GM21723 (cell line): ENCODE data around the gene HMX1.

Source experiments
- ATAC-seq: cut with Tn5 transposase; IDR thresholded peaks from one replicate; pipeline ENCODE4 v1.9.1; 2021; ENCODE audit warnings: mild to moderate bottlenecking, moderate library complexity; ENCODE audit not compliant: unreplicated experiment

Gene HMX1

DNA sequence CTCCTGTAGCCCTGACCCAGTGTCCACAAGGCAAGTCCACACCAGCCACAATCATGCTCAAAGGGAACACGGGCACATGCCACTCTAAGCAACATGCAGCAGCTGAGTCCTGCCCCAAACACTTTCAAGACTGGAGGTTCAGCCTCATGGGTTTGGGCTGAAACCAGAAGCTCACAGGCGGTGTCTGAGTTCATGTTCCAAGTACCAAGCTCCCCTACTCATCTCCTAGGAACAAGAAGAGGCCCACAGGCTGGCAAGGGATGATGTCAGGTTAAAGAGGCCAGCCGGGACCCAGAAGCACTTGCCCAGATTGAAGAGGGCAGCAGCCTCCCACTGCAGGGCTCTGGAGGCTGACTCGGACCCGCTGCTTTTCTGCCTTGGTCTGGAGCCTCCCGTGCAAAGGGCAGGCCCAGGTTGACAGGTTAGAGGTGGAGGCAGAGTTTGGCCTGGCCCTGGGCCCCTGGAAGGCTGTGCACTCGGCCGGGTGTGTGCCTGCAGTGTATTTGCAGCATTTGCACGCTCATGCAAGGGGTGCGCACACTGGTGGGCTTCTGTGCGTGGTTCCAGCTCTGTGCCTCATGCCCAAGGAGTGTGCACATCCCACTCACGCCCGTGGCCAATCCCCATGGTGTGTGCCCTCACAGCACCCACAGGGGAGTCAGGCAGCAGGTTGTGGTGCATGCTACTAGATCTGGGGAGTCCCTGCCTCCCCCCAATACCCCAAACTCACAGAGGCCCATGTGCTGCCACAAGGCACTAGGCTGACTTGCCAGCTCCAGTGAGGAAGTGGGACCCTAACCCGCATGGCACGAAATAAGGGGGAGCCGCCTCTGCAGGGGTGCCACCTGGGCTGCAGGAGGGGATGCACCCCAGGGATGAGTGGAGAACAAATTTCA is 2.4 kb downstream of the HMX1 start:
- no peak for ATAC-seq

DNA sequence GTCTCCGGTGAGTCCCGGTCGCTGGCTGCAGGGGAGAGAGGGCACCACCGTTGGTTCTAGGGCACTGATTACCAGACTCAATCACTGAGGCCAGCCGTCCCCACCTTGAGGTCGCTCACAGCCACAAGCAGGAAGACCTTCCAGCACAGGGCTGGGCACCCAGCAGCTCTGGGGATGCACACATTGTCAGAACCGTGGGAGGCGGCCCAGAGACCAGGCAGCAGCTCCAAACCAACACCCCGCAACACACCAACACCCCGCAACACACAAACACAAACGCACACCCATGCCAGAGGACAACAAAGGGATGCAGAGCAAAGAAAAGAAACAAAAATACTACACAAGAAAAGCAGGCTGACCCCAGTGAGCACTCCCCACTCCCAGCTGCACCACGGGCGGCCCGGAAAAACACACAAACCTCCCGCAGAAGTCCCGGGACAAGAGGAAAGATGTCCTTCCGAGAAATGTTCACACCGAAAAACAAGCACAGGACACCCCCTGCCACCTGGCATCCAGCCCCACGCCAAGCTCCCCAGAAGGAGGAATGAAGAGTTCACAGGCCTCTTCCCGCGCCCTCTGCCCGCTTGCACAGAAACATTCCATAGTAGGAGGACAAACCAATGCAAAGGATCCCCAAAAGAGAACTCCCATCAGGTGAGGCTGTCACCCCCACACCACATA is 3.2 kb downstream of the HMX1 start:
- ATAC-seq = no peak

DNA sequence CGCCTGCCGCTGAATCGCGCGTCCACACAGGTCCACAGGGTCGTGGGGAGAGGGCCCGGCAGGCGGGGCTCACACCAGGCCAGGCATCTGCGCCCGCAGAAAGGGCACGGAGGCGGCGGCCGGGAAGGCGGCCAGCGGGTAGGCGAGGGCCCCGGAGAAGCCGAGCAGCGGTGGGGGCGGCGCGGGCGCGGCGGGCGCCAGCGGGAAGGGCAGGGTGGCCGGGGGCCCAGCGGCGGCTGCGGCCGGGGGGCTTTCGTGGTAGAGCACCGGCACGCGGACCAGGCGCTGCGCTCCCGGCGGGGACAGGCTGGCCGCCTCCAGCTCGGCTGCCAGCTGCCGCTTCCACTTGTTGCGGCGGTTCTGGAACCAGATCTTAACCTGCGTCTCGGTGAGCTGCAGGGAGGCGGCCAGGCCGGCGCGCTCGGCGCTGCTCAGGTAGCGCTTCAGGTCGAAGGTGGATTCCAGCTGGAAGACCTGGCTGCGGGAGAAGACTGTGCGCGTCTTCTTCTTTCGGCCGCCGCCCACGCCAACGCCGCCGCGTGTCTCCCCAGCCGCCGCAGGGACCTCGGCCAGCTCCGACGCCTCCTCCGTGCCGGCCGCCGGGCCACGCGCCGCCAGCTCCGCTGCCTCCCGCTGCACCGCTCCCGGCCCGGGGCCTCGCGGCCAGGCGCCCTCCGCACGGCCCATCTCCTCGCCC is 3.9 kb downstream of the HMX1 start:
- ATAC-seq = no peak

DNA sequence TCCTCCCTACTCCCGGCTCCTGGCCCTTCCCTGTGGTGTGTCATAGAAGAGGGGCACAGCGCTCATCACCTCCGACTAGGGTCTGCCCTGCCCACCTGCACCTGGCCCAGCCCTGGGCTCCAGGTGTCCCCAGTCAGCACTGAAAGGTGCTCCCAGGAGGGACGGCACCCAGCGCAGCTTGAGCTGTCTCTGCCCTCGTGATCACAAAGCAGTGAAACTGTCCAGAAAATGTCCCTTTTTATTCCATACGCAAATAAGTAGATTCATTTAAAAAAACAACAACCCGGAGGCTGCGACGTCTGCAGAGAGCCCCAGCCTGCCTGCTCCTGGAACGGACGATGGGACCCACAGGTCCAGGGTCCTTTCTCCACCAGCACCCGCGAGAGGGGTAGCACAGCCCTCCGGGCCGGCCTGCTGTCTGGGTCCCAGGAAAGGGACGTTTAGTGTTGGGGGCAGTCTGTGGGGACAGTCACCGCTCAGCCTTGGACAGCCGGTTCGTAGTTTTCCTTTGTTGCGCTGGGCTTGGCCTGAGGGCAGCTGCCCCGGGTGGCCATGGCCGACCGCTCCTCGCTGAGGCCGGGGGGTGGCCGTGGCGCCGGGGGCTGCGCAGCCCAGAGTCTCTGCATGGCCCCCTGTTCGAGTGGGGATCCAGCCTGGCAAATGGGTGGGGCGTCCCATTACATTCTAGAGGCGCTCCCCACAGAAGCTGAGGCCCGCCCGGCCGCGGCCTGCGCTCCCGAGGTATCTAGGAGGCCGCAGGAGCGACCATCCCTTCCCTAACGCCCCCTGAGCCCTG is 4.6 kb downstream of the HMX1 start:
- no peak for ATAC-seq

DNA sequence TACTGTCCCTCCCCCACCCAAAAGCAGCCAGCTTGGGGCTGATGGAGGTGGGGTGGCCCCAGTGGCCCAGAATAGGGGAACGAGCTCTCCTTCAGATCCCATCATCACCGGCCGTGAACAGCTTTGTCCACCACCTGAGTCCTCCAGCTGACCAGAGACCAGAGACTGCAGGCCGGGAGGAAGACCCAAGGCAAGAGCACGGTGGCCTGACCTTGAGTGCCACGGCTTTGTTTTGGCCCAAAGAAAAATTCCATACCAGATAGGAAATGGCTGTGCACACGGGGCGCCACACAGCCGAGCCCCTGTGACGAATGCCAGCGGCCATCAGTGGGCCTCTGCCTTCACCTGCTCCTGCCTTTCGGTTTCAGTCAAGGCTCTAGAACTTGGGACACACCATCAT is 5.2 kb downstream of the HMX1 start:
- ATAC-seq = no peak

DNA sequence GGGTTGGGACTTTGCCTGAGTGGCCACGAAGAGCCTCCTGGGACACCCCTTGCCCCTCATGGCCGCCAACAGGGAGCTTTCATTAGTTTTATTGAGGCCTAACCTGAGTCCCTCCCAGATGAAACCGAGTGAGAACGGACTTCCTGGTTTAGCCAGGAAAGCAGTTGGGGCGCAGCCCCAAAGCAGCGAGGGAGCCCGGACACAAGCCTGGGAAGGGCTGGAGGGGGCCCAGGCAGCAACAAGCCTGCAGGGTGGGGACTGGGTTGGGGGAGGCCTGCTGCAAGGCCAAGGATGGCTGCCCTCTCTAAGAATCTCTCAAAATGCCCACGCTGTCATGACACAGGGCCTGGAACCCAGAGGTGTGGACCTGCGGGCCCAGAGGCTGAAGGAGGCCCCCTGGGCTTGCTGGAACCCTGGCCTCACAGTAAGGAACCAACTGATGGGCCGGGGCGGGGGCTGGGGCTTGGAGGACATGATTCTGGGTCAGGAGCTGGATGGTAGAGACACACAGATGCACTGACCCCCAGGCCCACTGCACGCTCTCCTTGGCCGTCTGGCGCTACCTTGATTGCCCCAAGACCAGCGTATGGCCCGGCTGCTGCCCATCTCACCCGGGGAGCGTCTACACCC is 5.8 kb downstream of the HMX1 start:
- ATAC-seq = no peak

DNA sequence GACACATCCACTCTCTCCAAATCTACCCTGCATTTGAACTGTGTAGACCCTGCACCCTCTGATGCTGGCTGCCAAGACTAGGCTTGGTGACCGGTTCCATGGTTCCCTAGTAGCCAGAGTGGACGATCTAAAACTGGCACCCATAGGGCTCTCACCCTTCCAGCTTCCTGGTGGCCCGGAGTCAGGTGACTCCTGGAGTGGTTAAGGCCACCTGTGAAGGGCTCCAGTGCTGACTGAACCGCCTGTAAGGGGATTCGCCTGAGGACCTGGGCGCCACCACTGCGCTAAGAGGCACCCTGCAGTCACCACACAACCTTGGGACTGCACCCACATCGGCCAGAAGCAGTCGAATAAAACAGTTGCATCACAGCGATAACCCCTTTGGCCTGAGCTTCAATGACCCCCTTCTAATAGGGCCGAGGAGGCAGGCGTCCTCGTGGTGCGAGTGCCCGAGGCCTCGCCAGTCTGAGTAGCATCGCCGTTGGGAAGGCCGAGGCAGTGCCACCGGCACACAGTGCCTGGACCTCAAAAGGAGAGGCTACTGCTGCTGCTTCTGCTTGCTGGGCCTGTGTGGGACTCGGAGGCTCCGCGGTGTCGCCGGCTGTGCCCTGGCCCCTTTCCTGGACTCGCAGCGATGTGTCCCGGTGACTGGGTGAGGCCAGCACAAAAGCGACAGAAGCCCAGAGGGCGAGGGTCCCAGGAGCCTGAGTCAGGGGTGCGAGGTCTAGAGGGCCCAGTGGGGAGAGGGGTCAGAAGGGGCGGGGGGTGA is 6.5 kb downstream of the HMX1 start:
- ATAC-seq = no peak

DNA sequence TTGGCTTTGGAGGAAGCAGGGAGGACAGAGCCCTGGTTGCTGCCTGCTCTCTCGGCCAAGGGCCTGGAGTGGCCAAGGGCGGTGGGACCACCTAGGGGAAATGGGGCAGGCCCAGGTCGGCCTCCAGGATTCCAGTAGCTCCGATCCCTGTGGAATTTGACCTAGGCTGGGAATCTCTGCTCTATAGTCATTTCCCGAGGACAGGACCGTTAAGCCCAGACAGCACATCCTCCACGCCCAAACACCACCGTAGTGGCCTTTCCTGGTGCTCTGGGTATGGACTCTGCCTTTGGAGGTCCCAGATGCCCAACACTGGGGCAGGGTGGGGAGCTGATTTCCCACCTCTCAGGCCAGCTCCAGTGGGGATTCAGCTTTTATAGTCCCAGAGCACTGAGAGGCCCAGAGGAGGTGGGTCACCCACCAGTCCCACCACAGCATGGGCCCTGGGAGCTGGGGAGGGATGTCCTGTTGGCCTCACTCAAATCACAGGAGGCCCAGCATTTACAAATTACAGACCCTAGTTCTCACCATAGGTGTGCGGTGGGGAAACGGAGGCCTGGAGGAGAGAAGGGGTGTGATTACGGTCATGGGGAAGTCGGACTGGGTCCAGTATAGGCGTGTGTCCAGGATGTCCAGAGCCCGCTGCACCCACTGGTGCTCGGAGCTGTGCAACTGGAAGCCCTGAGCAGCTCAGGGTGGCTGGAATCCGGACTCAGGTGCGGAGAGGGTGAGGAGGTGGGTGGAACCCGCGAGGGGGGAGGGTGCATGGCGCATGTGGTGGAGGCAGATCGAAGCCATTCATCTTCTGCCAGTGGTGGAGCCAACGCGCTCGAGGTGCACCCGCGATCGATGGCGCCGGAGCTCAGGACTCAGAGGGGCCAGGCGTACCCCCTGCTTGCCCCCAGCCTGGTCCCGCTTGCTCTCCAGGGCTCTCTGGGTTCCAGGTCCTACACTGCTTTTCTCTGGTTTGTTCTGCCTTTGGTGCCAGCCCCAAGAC is 7.7 kb downstream of the HMX1 start:
- no peak for ATAC-seq

DNA sequence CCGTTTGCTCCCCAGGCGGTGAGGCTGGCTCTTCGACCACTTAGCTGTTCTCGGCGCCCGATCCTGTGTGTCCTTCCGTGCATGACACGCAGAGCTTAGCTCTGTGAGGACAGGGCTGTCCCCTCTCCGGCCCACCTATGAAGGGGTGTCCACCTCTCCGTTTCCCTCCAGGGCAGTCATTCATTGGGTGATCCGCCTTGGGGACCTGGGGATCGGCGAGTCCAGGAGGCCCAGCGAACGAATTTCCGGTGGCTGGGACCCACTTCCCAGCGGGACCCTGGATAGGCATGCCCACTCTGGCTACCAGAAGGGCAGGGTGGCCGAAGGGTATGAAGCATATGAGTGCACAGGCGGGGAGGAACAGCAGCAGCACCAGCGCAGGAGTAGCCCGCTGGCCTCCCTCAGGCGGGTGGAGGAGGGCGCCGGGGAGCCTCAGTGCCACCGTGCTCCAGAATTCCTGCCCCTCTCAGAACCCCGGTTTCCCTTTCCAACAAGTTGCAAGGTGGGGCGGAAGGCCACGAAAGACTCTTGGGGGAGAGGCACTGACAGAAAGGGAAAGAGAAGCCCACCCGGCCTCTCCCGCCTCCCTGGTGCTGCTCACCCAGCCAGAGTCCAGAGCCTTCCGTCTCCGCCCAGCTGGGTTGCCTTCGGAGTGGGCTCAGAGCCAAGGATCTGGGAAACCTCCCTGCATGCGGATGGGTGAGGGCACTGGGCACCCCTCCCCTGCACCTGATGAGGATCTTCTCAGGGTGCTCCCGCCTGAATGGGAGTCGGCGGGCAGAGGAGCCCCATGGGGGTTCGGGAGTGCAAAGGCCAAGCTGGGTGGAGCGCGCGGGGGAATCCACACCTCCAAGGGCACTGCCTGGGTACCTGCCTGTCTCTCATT is 8.6 kb downstream of the HMX1 start:
- ATAC-seq = no peak

DNA sequence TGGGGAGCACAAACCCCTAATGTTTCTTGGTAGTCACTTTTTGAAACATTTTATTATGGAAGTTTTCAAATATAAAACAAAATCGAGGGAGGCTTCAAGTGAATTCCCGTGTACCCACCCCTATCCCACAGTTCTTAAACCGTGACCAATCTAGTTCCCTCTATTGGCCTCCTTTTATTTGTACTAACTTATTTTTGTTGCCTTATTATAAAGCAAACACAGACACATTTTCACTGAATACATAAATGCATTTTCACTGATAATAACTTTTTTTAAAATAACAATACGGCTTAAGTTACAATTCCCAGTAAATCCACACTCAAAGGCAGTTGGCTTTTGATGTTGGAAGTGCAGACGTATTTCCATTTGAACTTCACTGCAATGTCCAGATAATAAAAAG is 9.3 kb downstream of the HMX1 start:
- no peak for ATAC-seq

DNA sequence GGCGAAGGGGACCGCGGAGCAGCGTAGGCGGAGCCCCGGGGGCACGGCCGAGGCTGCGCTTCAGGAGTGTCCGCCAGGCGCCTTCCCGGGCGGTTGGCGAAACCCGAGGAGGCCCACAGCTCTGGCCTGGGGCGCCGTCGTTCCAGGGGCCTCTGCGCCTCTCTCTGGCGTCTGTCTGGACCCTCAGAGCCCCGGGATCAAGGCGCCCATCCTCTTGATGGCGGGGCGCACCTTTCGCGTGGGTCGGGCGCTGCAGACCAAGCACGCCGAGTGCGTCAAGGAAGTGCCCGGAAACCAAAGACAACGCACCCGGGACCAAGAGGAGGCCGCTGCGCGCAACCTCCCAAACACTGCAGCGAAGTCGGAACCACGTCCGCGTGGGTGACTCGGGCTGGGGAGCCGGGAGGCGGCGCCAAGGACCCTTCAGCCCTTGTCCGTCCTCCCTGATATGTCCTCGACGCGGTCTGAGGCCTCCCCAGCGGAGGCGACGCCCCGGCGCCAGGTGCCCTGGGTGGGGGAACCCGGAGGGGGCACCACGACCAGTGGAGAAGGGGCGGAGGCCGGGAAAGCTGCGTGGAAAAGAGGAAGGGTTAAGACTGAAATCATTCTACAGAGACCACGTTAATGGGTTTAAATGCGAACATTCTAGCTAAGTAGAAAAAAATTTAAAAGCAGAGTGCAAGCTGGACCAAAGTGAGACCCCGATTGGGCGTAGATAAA is 9.9 kb downstream of the HMX1 start:
- no peak for ATAC-seq

DNA sequence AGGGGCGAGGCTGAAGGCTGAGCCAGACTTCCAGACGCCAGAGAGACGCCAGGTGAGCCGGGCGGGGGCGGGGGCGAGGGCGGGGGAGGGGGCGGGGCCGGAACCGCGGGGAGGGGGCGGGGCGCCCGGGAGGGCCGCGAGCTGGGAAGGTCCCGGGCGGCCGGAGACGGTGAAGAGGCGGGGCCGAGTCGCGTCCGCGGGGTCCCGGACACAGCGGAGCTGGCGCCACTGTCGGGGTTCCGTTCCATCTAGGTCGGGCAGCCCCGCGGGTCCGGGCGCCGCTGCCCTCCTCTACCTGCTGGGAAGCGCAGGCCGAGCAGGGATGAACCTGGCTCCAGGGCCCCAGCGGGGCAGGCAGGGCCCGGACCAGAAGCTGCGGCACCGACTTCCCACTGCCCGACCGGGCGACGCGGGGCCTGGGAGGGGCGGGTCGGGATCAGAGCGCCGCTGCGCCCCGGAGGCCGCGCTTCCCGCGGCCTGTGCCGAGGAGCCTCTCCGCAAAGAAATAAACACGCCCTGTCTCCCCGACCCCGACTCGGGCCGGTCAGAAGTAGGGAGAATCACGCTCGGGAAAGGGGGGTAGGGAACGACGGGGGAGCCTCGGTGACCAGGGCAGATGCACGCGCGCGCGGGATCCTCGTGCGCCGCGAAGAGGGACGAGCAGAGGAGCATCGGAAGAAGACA is 10.6 kb downstream of the HMX1 start:
- ATAC-seq = no peak

DNA sequence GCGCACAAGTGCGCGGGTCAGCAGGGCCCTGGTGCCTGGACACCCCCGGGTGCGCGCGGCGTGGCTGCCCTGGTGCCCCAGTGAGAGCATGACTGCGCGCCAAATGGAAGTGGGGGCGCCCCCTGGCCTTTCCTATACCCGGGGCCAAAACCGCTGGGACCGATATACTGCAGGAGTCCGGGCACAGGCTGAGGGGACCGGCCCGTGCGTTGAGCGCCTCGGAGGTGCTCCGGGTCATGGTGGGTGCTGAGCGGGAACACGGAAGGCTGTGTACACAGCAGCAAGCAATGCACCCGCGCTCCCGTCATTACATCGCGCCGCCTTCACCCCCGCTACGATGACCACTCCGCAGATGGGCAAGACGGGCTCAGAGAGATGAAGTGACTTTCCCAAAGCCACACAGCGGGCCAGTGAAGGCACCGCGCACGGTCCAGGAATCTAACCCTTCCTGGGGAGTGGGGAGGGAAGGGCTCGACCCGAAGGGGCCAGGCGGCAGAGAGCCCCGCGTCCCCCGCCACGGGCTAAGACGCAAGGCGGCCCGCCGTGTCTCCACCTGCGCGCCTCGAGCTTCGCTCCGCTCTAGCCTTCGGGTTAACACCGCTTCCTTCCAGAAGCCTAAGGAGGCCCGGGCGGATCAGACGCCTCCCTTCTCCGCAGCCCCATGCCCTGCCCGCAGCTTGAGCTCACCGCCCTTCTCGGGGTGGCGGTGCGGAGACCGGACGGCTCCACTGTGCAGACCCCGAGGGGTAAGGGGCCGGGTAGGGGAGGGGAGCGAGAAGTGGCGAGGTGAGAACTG is 11.3 kb downstream of the HMX1 start:
- ATAC-seq = no peak

DNA sequence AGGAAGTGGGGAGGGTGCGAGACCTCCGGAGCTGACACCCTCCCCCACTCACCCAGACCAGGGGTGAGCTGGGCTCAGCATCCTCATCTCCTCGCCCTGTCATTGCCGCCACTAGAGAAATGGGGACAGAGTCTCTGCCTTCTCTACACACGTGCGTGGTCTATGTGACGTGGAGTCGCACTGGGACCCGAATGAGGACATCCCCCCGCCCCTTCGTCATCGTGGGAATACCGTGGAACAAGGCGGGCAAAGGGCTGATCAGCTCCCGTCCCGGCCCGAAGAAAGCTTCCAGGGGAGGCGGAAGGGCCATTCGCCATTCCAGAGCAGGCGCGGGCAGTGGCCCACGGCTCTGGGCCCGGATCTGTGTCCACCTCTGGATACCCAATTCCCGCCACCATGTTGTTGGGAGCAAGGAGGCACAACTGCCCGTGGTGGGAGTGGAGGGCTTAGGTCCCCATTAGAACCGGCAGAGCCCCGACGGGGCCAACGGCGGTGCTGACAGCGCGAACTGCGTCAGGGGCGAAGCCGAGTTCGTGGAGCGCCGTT is 12.0 kb downstream of the HMX1 start:
- ATAC-seq = no peak

DNA sequence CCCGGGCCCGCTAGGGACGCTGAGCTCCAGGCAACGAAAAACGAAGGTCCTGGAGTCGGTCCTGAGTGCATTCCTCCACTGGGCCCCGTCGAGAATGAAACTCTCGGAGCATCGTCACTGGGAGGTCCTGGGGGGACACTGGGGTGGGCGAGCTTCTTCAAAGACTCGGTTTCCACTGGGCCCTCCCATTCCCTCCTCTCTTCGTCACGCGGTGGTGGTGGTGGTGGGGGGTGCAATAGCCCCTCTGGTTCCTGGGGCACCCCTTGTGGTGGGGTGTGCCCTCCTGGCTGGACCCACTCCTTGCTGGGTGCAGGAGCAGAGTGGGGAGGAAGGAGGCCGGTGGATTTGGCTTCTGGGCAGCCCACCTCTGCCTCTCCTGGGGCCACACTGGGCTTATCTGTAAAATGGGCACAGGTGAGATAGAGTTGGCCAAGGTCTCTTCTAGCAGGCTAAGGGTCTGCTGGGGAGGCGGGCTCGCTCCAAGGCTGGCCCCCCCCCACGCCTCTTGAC is 12.9 kb downstream of the HMX1 start:
- no peak for ATAC-seq
